H1 (cell line): ENCODE results near the gene BAZ1B.

Experiments used
- ATF3 ChIP-seq: IDR thresholded peaks from 2 replicates; pipeline ENCODE4 v1.6.1; 2011; ENCODE audit warnings: low read depth, mild to moderate bottlenecking, low read length; ENCODE audit not compliant: insufficient read depth
- BCL11A ChIP-seq, 2 experiments: IDR thresholded peaks; one replicate each; pipeline ENCODE4 v1.6.1; 2011; ENCODE audit warnings: low read depth in 2 of 2, low read length in 2 of 2, mild to moderate bottlenecking in 2 of 2
- CEBPB ChIP-seq: IDR thresholded peaks from 2 replicates; pipeline ENCODE4 v1.6.1; 2012; ENCODE audit warnings: low read depth, low read length
- CTCF ChIP-seq, 3 experiments: IDR thresholded peaks; 1 replicate in 2 of 3; 2 replicates in 1 of 3; pipeline versions ENCODE4 v1.5.1 to v1.6.1; 2011; ENCODE audit warnings: low read length in 3 of 3, mild to moderate bottlenecking in 3 of 3, inconsistent platforms in 2 of 3, low read depth in 1 of 3, moderate library complexity in 1 of 3; ENCODE audit not compliant: insufficient read depth in 1 of 3; ENCODE audit errors: control extremely low read depth in 1 of 3
- POLR2A ChIP-seq, 2 experiments: IDR thresholded peaks; 1 replicate in 1 of 2; 2 replicates in 1 of 2; pipeline ENCODE4 v1.6.1; 2011; ENCODE audit warnings: low read depth in 2 of 2, low read length in 2 of 2, mild to moderate bottlenecking in 2 of 2; ENCODE audit errors: control extremely low read depth in 1 of 2
- TEAD4 ChIP-seq: IDR thresholded peaks from 2 replicates; pipeline ENCODE4 v1.6.1; 2012; ENCODE audit warnings: low read depth, low read length, inconsistent platforms, mixed read lengths

GRCh38 chr7:73436031-73436929 lies 85.8 kb downstream of the BAZ1B start:
- no peak for TF ChIP-seq TEAD4
- TF ChIP-seq CTCF (IDR thresholded peaks at IDR 0.05; ENCODE audit: control extremely low read depth in 1 of 3, insufficient read depth in 1 of 3, low read depth in 1 of 3, low read length in 3 of 3): 0 out of 4 replicates have a peak, but pooled peaks of 1 of the 3 experiments have one; percentile 0
- TF ChIP-seq CEBPB: no peak
- no peak for TF ChIP-seq ATF3
- no peak for TF ChIP-seq BCL11A (IDR thresholded peaks at IDR 0.05; ENCODE audit: low read depth in 2 of 2, low read length in 2 of 2)
- TF ChIP-seq POLR2A (IDR thresholded peaks at IDR 0.05; ENCODE audit: control extremely low read depth in 1 of 2, low read depth in 2 of 2, low read length in 2 of 2): no peak
